Omental fat pad (tissue), 4 donors: ENCODE measurements around the gene PCDHB11. TPM values are rescaled to one million over a fixed set of nuclear protein-coding genes. Genes with fewer than 3 reads are reported as not detected.

Experiments used
- ATAC-seq: fragments of 150-250 bp; one replicate; pipeline ENCODE4 v1.9.1; 2016; ENCODE audit warnings: mild to moderate bottlenecking, moderate library complexity; ENCODE audit not compliant: low FRiP score
- DNase-seq: peaks from one replicate; pipeline ENCODE4 v3.0.0-alpha.2; 2019; ENCODE audit warnings: low spot score
- CTCF ChIP-seq, 3 donors: fragments of 450-650 bp; IDR thresholded peaks; one replicate each; pipeline ENCODE4 v1.5.1; 2016 to 2017; ENCODE audit warnings: antibody characterized with exemption in 3 of 3, mild to moderate bottlenecking in 3 of 3, moderate library complexity in 2 of 3
- total RNA-seq, 4 donors: library from RNA; depleted of rRNA; stranded (reverse); fragments of >200 nt; gene quantifications; one replicate each; pipeline ENCODE4 v1.1.0, GENCODE V29; 2016

PCDHB11 gene
- total RNA-seq, 4 donors from 2014 or later, result 1.3 to 2.4 (median 1.7) TPM

GRCh38 chr5:141250576-141250975 lies 51.1 kb downstream of the PCDHB11 start:
- no peak for DNase-seq
- no peak for TF ChIP-seq CTCF (IDR thresholded peaks at IDR 0.05)
- ATAC-seq, result no peak

Other genes with a start within 250 kb of the PCDHB11 start
- gene PCDHAC2, start 233.2 kb upstream of the PCDHB11 start, total RNA-seq, result 10 to 100 TPM in 1 of 4 donors, 1 to 10 TPM in 3; 3.1 to 10.0 (median 3.8) TPM
- gene PCDHB1, start 148.3 kb upstream of the PCDHB11 start, total RNA-seq, result under 1 TPM in 2 of 4 donors, not detected in 2; under 0.01 to 0.09 TPM
- 1 to 10 TPM; 2.2 to 4.9 (median 2.8) TPM for gene PCDHB2, start 105.0 kb upstream of the PCDHB11 start, total RNA-seq
- 1 to 10 TPM; 1.4 to 4.4 (median 1.9) TPM for gene PCDHB3, start 99.2 kb upstream of the PCDHB11 start, total RNA-seq
- 1 to 10 TPM; 1.2 to 6.9 (median 3.2) TPM for gene PCDHB4, start 77.8 kb upstream of the PCDHB11 start, total RNA-seq
- gene PCDHB5, start 64.4 kb upstream of the PCDHB11 start, total RNA-seq, result 1 to 10 TPM; 1.1 to 6.5 (median 2.7) TPM
- 1 to 10 TPM in 1 of 4 donors, under 1 TPM in 3; 0.38 to 1.4 (median 0.47) TPM for gene PCDHB6, start 49.6 kb upstream of the PCDHB11 start, total RNA-seq
- 1 to 10 TPM in 3 of 4 donors, under 1 TPM in 1; 0.94 to 3.3 (median 1.5) TPM for gene PCDHB7, start 27.0 kb upstream of the PCDHB11 start, total RNA-seq
- under 1 TPM; 0.44 to 0.63 (median 0.53) TPM for gene PCDHB8, start 21.8 kb upstream of the PCDHB11 start, total RNA-seq
- 1 to 10 TPM; 2.3 to 6.1 (median 3.6) TPM for gene PCDHB16, start 17.2 kb upstream of the PCDHB11 start, total RNA-seq
- 1 to 10 TPM; 1.3 to 4.7 (median 2.8) TPM for gene PCDHB9, start 12.5 kb upstream of the PCDHB11 start, total RNA-seq
- gene PCDHB10, start 7.3 kb upstream of the PCDHB11 start, total RNA-seq, result 1 to 10 TPM in 3 of 4 donors, under 1 TPM in 1; 0.96 to 3.6 (median 1.2) TPM
- gene PCDHB12, start 9.1 kb downstream of the PCDHB11 start, total RNA-seq, result 1 to 10 TPM; 1.9 to 4.4 (median 2.5) TPM
- 1 to 10 TPM; 1.8 to 7.7 (median 3.0) TPM for gene PCDHB13, start 14.3 kb downstream of the PCDHB11 start, total RNA-seq
- 1 to 10 TPM; 2.0 to 7.1 (median 3.1) TPM for gene PCDHB14, start 23.7 kb downstream of the PCDHB11 start, total RNA-seq
- gene PCDHB15, start 45.8 kb downstream of the PCDHB11 start, total RNA-seq, result 1 to 10 TPM; 2.0 to 6.0 (median 3.3) TPM
- gene SLC25A2, start 104.4 kb downstream of the PCDHB11 start, total RNA-seq, result 1 to 10 TPM in 1 of 4 donors, under 1 TPM in 1, not detected in 2; 0.46 to 2.0 TPM
- 10 to 100 TPM; 43.7 to 57.8 (median 52.5) TPM for gene TAF7, start 121.2 kb downstream of the PCDHB11 start, total RNA-seq
- gene PCDHGA1, start 130.9 kb downstream of the PCDHB11 start, total RNA-seq, result 1 to 10 TPM in 1 of 4 donors, under 1 TPM in 3; 0.12 to 2.2 (median 0.59) TPM
- 1 to 10 TPM; 2.0 to 6.6 (median 4.0) TPM for gene PCDHGA2, start 139.1 kb downstream of the PCDHB11 start, total RNA-seq
- gene PCDHGA3, start 144.2 kb downstream of the PCDHB11 start, total RNA-seq, result 1 to 10 TPM; 2.3 to 6.3 (median 2.8) TPM
- gene PCDHGB1, start 150.5 kb downstream of the PCDHB11 start, total RNA-seq, result 1 to 10 TPM; 1.4 to 6.0 (median 2.2) TPM
- 1 to 10 TPM; 2.6 to 9.0 (median 3.9) TPM for gene PCDHGA4, start 155.4 kb downstream of the PCDHB11 start, total RNA-seq
- 10 to 100 TPM in 1 of 4 donors, 1 to 10 TPM in 3; 2.5 to 15.3 (median 4.4) TPM for gene PCDHGB2, start 160.4 kb downstream of the PCDHB11 start, total RNA-seq
- 10 to 100 TPM in 1 of 4 donors, 1 to 10 TPM in 3; 2.0 to 14.5 (median 3.3) TPM for gene PCDHGA5, start 164.5 kb downstream of the PCDHB11 start, total RNA-seq
- gene PCDHGB3, start 170.6 kb downstream of the PCDHB11 start, total RNA-seq, result 10 to 100 TPM in 1 of 4 donors, 1 to 10 TPM in 3; 2.5 to 13.2 (median 3.9) TPM
- gene PCDHGA6, start 174.3 kb downstream of the PCDHB11 start, total RNA-seq, result 1 to 10 TPM; 3.0 to 6.9 (median 4.6) TPM
- gene PCDHGA7, start 183.1 kb downstream of the PCDHB11 start, total RNA-seq, result 1 to 10 TPM; 1.1 to 9.0 (median 3.6) TPM
- 10 to 100 TPM in 1 of 4 donors, 1 to 10 TPM in 3; 2.4 to 14.5 (median 6.1) TPM for gene PCDHGB4, start 188.1 kb downstream of the PCDHB11 start, total RNA-seq
- 1 to 10 TPM in 3 of 4 donors, under 1 TPM in 1; 0.72 to 7.4 (median 2.2) TPM for gene PCDHGA8, start 193.0 kb downstream of the PCDHB11 start, total RNA-seq
- 10 to 100 TPM in 1 of 4 donors, 1 to 10 TPM in 3; 6.5 to 18.8 (median 8.9) TPM for gene PCDHGB5, start 198.3 kb downstream of the PCDHB11 start, total RNA-seq
- gene PCDHGA9, start 203.2 kb downstream of the PCDHB11 start, total RNA-seq, result 10 to 100 TPM in 1 of 4 donors, 1 to 10 TPM in 3; 5.0 to 14.8 (median 7.3) TPM
- 10 to 100 TPM in 1 of 4 donors, 1 to 10 TPM in 3; 4.2 to 12.6 (median 6.5) TPM for gene PCDHGB6, start 208.4 kb downstream of the PCDHB11 start, total RNA-seq
- gene PCDHGA10, start 213.4 kb downstream of the PCDHB11 start, total RNA-seq, result 10 to 100 TPM in 1 of 4 donors, 1 to 10 TPM in 3; 5.5 to 14.0 (median 6.8) TPM
- 10 to 100 TPM in 2 of 4 donors, 1 to 10 TPM in 2; 7.8 to 25.2 (median 10.2) TPM for gene PCDHGB7, start 218.1 kb downstream of the PCDHB11 start, total RNA-seq
- gene PCDHGA11, start 221.4 kb downstream of the PCDHB11 start, total RNA-seq, result 10 to 100 TPM in 1 of 4 donors, 1 to 10 TPM in 3; 3.1 to 12.1 (median 5.3) TPM
- gene PCDHGA12, start 230.9 kb downstream of the PCDHB11 start, total RNA-seq, result 10 to 100 TPM in 3 of 4 donors, 1 to 10 TPM in 1; 7.5 to 18.4 (median 14.2) TPM